K562 (cell line): ENCODE measurements around the gene USP7. TPM values are rescaled to one million over a fixed set of nuclear protein-coding genes. Genes with fewer than 3 reads are reported as not detected.

Experiments used
- BACH1 ChIP-seq: fragments of 200-800 bp; sonication (Bioruptor generic); IDR thresholded peaks from 2 replicates; pipeline ENCODE4 v1.6.1; 2016; ENCODE audit warnings: missing genetic modification characterization, missing compliant biosample characterization
- CAMTA2 ChIP-seq: fragments of 250-450 bp; sonication (Bioruptor Pico); conservative IDR thresholded peaks from 2 replicates; pipeline ENCODE4 v1.5.1; 2022
- CREB1 ChIP-seq, 2 experiments: sonication (generic) in 1 of 2; formaldehyde crosslinking in 1 of 2; IDR thresholded peaks; 2 replicates each; pipeline versions ENCODE4 v1.6.1 to v1.8.0; 2012 to 2022; ENCODE audit warnings: inconsistent platforms in 1 of 2, mild to moderate bottlenecking in 1 of 2, missing genetic modification reagents in 1 of 2, moderate library complexity in 1 of 2
- ESRRB ChIP-seq: fragments of 250-450 bp; sonication (Bioruptor Pico); IDR thresholded peaks from 2 replicates; pipeline ENCODE4 v1.5.0; 2020; ENCODE audit warnings: mild to moderate bottlenecking, moderate library complexity, borderline replicate concordance
- GATAD2B ChIP-seq: fragments of 450-650 bp; IDR thresholded peaks from 2 replicates; pipeline ENCODE4 v1.6.1; 2017; ENCODE audit warnings: mild to moderate bottlenecking, borderline replicate concordance
- HNRNPK ChIP-seq: fragments of 200-400 bp; formaldehyde crosslinking; IDR thresholded peaks from one replicate; pipeline ENCODE4 v1.6.1; 2018; ENCODE audit warnings: mild to moderate bottlenecking, low read depth, low read length; ENCODE audit not compliant: poor library complexity, severe bottlenecking
- HNRNPUL1 ChIP-seq: fragments of 200-400 bp; formaldehyde crosslinking; IDR thresholded peaks from 2 replicates; pipeline ENCODE4 v1.6.1; 2017; ENCODE audit warnings: low read length
- KLF13 ChIP-seq: fragments of 450-650 bp; IDR thresholded peaks from 2 replicates; pipeline ENCODE4 v1.6.1; 2016; ENCODE audit warnings: missing genetic modification characterization, low read depth, mild to moderate bottlenecking, missing compliant biosample characterization, moderate library complexity, borderline replicate concordance
- RFX5 ChIP-seq: IDR thresholded peaks from 2 replicates; pipeline ENCODE4 v1.6.1; 2011; ENCODE audit warnings: low read depth, mild to moderate bottlenecking, improper control_type of control experiment, low read length
- SP1 ChIP-seq: sonication (generic); formaldehyde crosslinking; IDR thresholded peaks from 2 replicates; pipeline ENCODE4 v1.8.1; 2022; ENCODE audit warnings: mild to moderate bottlenecking, missing genetic modification reagents
- TAL1 ChIP-seq: fragments of 450-650 bp; IDR thresholded peaks from 2 replicates; pipeline ENCODE4 v1.6.1; 2016; ENCODE audit warnings: mild to moderate bottlenecking
- ZFX ChIP-seq: sonication (generic); formaldehyde crosslinking; IDR thresholded peaks from 2 replicates; pipeline ENCODE4 v1.8.0; 2022; ENCODE audit warnings: mild to moderate bottlenecking, missing genetic modification reagents, moderate library complexity
- ZNF197 ChIP-seq: fragments of 200-800 bp; sonication (Bioruptor generic); IDR thresholded peaks from 2 replicates; pipeline ENCODE4 v1.6.1; 2016; ENCODE audit warnings: low read depth, missing genetic modification characterization, missing compliant biosample characterization
- ZNF280A ChIP-seq: fragments of 450-650 bp; IDR thresholded peaks from 2 replicates; pipeline ENCODE4 v1.6.1; 2018; ENCODE audit warnings: mild to moderate bottlenecking, low read depth; ENCODE audit not compliant: partially characterized antibody
- ZNF398 ChIP-seq: fragments of 250-450 bp; sonication (Bioruptor Pico); IDR thresholded peaks from 2 replicates; pipeline ENCODE4 v1.8.0; 2021; ENCODE audit warnings: moderate library complexity, mild to moderate bottlenecking, inconsistent platforms
- ZNF644 ChIP-seq: fragments of 200-800 bp; sonication (Bioruptor generic); IDR thresholded peaks from 2 replicates; pipeline ENCODE4 v1.6.1; 2016; ENCODE audit warnings: low read depth, missing genetic modification characterization, missing compliant biosample characterization
- polyA plus RNA-seq, 8 experiments: library from polyadenylated mRNA; depleted of rRNA in 4 of 8; stranded (reverse) in 5 of 8; unstranded in 3 of 8; fragments of >200 nt; fragmentation: Nextera tagmentation in 2 of 8; fragmentation: Illumina TruSeq in 1 of 8; extraction: Ambion mirVana in 2 of 8; extraction: Trizol in 1 of 8; gene quantifications; 2 replicates each; pipeline versions ENCODE4 v1.2.1 to v1.2.3, GENCODE V29; 2011 to 2014; ENCODE audit warnings: inconsistent platforms in 1 of 8, missing spikeins in 1 of 8
- total RNA-seq, 7 experiments: library from RNA; depleted of rRNA in 6 of 7; stranded (reverse); fragments of >200 nt in 6 of 7; fragmentation: Illumina TruSeq in 2 of 7; extraction: Trizol in 2 of 7; gene quantifications; 2 replicates each; pipeline versions ENCODE4 v1.2.1 to v1.2.3, GENCODE V29; 2011 to 2021; ENCODE audit warnings: low replicate concordance in 1 of 7
- TF ChIP-seq, protein P1 (sequence below): fragments of 250-450 bp; sonication (Bioruptor Pico); IDR thresholded peaks from 2 replicates; pipeline ENCODE4 v1.5.0; 2021
- TF ChIP-seq, protein P2 (sequence below): fragments of 200-800 bp; sonication (Bioruptor generic); IDR thresholded peaks from 2 replicates; pipeline ENCODE4 v1.6.1; 2017; ENCODE audit warnings: missing genetic modification characterization, missing compliant biosample characterization
- TF ChIP-seq, protein P3 (sequence below): fragments of 450-650 bp; conservative IDR thresholded peaks from 2 replicates; pipeline ENCODE4 v1.6.1; 2016; ENCODE audit warnings: missing genetic modification characterization, low read depth, mild to moderate bottlenecking, control low read depth, missing compliant biosample characterization

USP7 gene
- total and polyA plus RNA-seq, 9 of the 15 experiments (the other 6 are each of a cell fraction or from before 2014, with no cell fraction given) = 17.1 to 145 (median 57.9) TPM

GRCh38 chr16:8868416-8869211, 95.1 kb downstream of the USP7 start, which contains the start of gene CARHSP1 (continued):
- no peak for TF ChIP-seq ZNF280A
- TF ChIP-seq HNRNPUL1 = no peak
- TF ChIP-seq ESRRB (CRISPR knock-in tag) = no peak
- no peak for TF ChIP-seq CAMTA2 (CRISPR knock-in tag)
- TF ChIP-seq TAL1 = peak; percentile 58
- no peak for TF ChIP-seq ZNF398
- TF ChIP-seq HNRNPK = peak; percentile 76
- TF ChIP-seq, protein P1, sequence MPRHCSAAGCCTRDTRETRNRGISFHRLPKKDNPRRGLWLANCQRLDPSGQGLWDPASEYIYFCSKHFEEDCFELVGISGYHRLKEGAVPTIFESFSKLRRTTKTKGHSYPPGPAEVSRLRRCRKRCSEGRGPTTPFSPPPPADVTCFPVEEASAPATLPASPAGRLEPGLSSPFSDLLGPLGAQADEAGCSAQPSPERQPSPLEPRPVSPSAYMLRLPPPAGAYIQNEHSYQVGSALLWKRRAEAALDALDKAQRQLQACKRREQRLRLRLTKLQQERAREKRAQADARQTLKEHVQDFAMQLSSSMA (CRISPR knock-in tag) = no peak
- peak; percentile 59 for TF ChIP-seq ZFX
- 0 out of 2 replicates have a peak, but pooled peaks have one; percentile 58 for TF ChIP-seq ZNF644 (tag)
- TF ChIP-seq, protein P2, sequence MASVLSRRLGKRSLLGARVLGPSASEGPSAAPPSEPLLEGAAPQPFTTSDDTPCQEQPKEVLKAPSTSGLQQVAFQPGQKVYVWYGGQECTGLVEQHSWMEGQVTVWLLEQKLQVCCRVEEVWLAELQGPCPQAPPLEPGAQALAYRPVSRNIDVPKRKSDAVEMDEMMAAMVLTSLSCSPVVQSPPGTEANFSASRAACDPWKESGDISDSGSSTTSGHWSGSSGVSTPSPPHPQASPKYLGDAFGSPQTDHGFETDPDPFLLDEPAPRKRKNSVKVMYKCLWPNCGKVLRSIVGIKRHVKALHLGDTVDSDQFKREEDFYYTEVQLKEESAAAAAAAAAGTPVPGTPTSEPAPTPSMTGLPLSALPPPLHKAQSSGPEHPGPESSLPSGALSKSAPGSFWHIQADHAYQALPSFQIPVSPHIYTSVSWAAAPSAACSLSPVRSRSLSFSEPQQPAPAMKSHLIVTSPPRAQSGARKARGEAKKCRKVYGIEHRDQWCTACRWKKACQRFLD = peak; percentile 49; the same call in 1 of the 2 replicates
- no peak for TF ChIP-seq CREB1 (IDR thresholded peaks at IDR 0.05)
- TF ChIP-seq CREB1 (CRISPR knock-in tag; IDR thresholded peaks at IDR 0.05) = no peak
- no peak for TF ChIP-seq ZNF197 (CRISPR knock-in tag)
- TF ChIP-seq BACH1 (tag) = no peak
- TF ChIP-seq KLF13 = peak; percentile 94
- peak; percentile 19 for TF ChIP-seq SP1 (CRISPR knock-in tag)
- TF ChIP-seq RFX5 = no peak
- TF ChIP-seq GATAD2B = no peak; the same call in 1 of the 2 replicates
- TF ChIP-seq, protein P3, sequence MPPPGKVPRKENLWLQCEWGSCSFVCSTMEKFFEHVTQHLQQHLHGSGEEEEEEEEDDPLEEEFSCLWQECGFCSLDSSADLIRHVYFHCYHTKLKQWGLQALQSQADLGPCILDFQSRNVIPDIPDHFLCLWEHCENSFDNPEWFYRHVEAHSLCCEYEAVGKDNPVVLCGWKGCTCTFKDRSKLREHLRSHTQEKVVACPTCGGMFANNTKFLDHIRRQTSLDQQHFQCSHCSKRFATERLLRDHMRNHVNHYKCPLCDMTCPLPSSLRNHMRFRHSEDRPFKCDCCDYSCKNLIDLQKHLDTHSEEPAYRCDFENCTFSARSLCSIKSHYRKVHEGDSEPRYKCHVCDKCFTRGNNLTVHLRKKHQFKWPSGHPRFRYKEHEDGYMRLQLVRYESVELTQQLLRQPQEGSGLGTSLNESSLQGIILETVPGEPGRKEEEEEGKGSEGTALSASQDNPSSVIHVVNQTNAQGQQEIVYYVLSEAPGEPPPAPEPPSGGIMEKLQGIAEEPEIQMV = no peak
